Ishikawa (cell line): ENCODE measurements around the gene MSLN.

Source experiments
- EP300 ChIP-seq: IDR thresholded peaks from 2 replicates; pipeline ENCODE4 v1.6.1; 2012; ENCODE audit warnings: borderline replicate concordance
- TF ChIP-seq, protein P1 (sequence below): IDR thresholded peaks from 2 replicates; pipeline ENCODE4 v1.6.1; 2012; ENCODE audit warnings: low read depth, mild to moderate bottlenecking

DNA sequence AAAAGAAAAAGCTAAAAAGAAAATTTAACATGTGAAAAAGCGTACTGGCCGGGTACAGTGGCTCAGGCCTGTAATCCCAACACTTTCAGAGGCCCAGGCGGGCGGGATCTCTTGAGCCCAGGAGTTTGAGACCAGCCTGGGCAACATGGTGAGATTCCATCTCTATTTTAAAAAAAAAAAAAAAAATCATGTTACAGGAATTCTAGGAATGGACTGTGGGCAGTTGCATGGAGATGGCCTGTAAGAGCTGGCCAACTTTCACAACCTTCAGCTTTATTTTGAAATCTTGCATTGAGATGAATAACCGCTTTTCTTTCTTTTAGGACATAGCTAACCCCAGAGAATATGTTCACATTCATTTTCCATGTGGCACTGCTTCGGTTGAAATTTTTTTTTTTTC, 11.5 kb upstream of the MSLN start:
- TF ChIP-seq, protein P1, sequence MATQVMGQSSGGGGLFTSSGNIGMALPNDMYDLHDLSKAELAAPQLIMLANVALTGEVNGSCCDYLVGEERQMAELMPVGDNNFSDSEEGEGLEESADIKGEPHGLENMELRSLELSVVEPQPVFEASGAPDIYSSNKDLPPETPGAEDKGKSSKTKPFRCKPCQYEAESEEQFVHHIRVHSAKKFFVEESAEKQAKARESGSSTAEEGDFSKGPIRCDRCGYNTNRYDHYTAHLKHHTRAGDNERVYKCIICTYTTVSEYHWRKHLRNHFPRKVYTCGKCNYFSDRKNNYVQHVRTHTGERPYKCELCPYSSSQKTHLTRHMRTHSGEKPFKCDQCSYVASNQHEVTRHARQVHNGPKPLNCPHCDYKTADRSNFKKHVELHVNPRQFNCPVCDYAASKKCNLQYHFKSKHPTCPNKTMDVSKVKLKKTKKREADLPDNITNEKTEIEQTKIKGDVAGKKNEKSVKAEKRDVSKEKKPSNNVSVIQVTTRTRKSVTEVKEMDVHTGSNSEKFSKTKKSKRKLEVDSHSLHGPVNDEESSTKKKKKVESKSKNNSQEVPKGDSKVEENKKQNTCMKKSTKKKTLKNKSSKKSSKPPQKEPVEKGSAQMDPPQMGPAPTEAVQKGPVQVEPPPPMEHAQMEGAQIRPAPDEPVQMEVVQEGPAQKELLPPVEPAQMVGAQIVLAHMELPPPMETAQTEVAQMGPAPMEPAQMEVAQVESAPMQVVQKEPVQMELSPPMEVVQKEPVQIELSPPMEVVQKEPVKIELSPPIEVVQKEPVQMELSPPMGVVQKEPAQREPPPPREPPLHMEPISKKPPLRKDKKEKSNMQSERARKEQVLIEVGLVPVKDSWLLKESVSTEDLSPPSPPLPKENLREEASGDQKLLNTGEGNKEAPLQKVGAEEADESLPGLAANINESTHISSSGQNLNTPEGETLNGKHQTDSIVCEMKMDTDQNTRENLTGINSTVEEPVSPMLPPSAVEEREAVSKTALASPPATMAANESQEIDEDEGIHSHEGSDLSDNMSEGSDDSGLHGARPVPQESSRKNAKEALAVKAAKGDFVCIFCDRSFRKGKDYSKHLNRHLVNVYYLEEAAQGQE, result no peak
- no peak for TF ChIP-seq EP300
